Measurements from ENCODE around the gene AP4E1.

- TF ChIP-seq YY1 (IDR thresholded peaks at IDR 0.05; ENCODE audit: insufficient read depth, insufficient read length) (no peak), ZNF274 (IDR thresholded peaks at IDR 0.05; ENCODE audit: low read depth, low read length) (no peak)
Measured at GRCh38 chr15:50862553-50862952, 45.9 kb upstream of the AP4E1 start.
